Rectal smooth muscle tissue (tissue), 1 donor: ENCODE results near the gene PEX7.
"Not testable (repeated sequence)": the region's sequence is repeated elsewhere in the genome, so short reads cannot be mapped to it uniquely, and the experiment has no call there.

Experiments
- H3K27ac ChIP-seq: one replicate; pipeline ENCODE4 v1.7.0; 2013; ENCODE audit warnings: low read depth, low read length, inconsistent platforms
- H3K27me3 ChIP-seq: one replicate; pipeline ENCODE4 v1.7.0; 2013; ENCODE audit warnings: low read length; ENCODE audit not compliant: control insufficient read depth, insufficient read depth
- H3K36me3 ChIP-seq: one replicate; pipeline ENCODE4 v1.7.0; 2013; ENCODE audit warnings: low read length; ENCODE audit not compliant: control insufficient read depth, insufficient read depth
- H3K4me1 ChIP-seq: one replicate; pipeline ENCODE4 v1.7.0; 2013; ENCODE audit warnings: low read length; ENCODE audit not compliant: control insufficient read depth, insufficient read depth
- H3K4me3 ChIP-seq: one replicate; pipeline ENCODE4 v1.7.0; 2013; ENCODE audit warnings: low read length
- H3K9ac ChIP-seq: one replicate; pipeline ENCODE4 v1.7.0; 2013; ENCODE audit warnings: low read length

The PEX7 gene

DNA sequence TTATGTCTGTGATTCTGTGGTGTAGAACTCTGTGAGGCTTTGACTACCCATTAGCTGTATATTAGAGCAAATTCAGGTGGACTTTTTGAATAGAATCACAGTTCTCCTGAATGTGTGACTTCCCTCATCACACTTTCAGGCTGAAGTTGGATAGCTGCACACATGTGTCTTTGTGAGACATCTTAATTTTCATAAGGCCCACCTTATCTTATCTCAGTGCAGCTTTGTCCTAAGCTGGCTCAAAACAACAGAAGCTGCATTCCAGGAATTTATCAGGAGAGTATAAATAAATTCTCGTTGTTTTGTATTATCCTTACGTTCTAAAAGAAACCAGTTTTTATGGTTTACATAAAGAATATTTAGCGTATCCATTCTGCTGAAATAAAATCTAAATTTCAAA, 73.5 kb downstream of the PEX7 start:
- Histone ChIP-seq H3K27ac (no peak overlapping the region), H3K9ac (no peak overlapping the region), H3K36me3 (no peaks in the 10 kb centered on the region), H3K4me3 (no peak overlapping the region), H3K27me3 (no peaks in the 10 kb centered on the region), H3K4me1 (no peaks in the 10 kb centered on the region)

DNA sequence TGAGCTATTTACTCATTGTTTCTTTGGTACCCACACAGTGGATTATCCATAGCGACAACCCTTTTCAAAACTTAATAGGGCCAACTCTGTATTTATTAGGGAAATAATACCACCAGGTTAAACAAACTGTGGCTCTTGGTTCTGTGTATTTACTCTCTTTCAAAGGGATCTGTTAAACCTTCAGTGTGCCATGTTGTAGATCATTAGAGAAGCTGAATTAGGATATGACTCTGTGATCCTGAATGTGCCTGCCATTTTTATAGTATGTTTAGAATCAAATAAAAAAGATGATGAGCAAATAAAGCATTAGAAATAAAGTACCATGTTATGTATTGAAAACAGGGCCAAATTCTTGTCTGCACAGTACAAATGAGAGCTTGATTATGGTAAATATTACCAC, 74.7 kb downstream of the PEX7 start:
- H3K9ac ChIP-seq = no peak overlapping the region
- H3K4me1 ChIP-seq = no peaks in the 10 kb centered on the region
- no peaks in the 10 kb centered on the region for H3K36me3 ChIP-seq
- no peak overlapping the region for H3K27ac ChIP-seq
- no peak overlapping the region for H3K4me3 ChIP-seq
- H3K27me3 ChIP-seq = no peaks in the 10 kb centered on the region

DNA sequence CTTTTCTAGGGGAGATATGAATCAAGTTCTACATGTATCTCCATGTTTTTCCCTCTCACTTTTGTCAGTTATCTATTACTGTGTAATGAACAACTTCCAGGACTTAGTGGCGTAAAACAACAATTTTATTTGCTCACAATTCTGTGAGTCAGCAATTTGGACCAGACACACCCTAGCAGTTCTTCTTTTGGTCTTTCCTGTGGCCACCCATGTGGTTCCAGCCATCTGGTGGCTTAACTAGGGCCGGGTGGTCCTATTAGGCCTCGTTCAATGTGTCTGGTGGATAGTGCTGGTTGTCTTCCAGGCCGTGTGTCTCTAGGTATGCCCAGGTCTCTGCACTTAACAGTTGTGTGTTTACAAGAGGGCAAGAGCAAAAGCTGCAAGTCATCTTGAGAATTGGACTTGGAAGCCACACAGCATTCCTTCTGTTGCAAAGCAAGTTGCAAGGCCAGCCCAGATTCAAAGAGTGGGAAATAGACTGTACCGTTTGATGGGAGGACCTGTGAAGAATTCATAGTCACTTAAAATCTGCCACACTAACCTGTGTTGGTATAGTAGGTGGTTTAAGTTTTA, 78.9 kb downstream of the PEX7 start:
- Histone ChIP-seq H3K4me3 (no peak overlapping the region), H3K27me3 (no peaks in the 10 kb centered on the region), H3K9ac (no peak overlapping the region), H3K27ac (no peak overlapping the region), H3K4me1 (no peaks in the 10 kb centered on the region), H3K36me3 (peaks cover 3% of the 10 kb centered on the region)

DNA sequence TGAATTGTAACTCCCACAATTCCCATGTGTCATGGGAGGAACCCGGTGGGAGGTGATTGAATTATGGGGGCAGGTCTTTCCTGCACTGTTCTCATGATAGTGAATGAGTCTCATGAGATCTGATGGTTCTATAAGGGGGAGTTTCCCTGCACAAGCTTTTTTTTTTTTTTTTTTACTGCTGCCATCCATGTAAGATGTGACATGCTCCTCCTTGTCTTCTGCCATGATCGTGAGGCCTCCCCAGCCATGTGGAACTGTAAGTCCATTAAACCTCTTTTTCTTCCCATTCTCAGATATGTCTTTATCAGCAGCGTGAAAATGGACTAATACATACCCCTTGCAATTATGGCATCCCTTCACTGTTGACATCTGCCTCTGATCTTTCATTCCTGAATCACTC, 82.1 kb downstream of the PEX7 start:
- H3K36me3 ChIP-seq, H3K9ac ChIP-seq, H3K27me3 ChIP-seq, H3K27ac ChIP-seq, H3K4me1 ChIP-seq, H3K4me3 ChIP-seq: not testable (repeated sequence)

DNA sequence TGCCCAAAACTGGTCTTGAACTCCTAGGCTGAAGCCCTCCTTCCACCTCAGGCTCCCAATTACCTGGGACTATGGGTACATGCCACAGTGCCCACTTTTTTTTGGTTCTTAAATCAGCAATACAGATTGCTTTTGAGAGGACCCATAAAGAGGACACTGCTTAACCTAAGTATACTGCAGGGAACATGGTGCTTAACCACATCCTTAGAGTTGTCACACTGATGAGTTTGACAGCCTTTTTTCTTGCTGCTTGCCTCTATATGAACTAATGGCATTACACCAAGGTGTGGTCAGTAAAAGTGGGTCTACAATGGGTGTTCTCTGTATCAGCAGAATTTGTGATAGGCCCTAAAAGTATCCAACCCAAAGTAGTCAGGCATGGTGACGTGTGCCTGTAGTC, 92.6 kb downstream of the PEX7 start:
- no peaks in the 10 kb centered on the region for H3K27me3 ChIP-seq
- no peak overlapping the region for H3K4me3 ChIP-seq
- H3K27ac ChIP-seq = no peak overlapping the region
- no peak overlapping the region for H3K9ac ChIP-seq
- H3K36me3 ChIP-seq = peaks cover 5% of the 10 kb centered on the region
- no peaks in the 10 kb centered on the region for H3K4me1 ChIP-seq

DNA sequence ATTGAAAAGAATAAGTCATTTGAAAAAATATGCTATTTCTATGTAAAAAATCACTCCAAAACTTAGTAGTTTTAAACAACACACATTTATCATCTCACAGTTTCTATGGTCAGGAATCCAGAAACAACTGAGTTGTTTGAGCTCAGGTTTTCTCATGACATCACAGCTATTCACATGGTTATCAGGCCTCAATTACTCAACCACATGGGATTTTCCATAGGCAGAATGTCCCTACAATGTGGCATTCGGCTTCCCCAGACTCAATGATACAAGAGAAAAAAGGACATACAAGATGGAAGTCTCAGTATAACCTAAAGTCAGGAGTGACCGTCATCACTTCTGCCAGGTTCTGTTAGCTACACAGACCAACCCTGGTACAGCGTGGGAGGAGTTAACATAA, 96.3 kb downstream of the PEX7 start:
- Histone ChIP-seq H3K36me3 (peaks cover 5% of the 10 kb centered on the region), H3K27ac (no peak overlapping the region), H3K4me1 (peaks cover 8% of the 10 kb centered on the region), H3K9ac (no peak overlapping the region), H3K27me3 (peaks cover 10% of the 10 kb centered on the region), H3K4me3 (no peak overlapping the region)

DNA sequence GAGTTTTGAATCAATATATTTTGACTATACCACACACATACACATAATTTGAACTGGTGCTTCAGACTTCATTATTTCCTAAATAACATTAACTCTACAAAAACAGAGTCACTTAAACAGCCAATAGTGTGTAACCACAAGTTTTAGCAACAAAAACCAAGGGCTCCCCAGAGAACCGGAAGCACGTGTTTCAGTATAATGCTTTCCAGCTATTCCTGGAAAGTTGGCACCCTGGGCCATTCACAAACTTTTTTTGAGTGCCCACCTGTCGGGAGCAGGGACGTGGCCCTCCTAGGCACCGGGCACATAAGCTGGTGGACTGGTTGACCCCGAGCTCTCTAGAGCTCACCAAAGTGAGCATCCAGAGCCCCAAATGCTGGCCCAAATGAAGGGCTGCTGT, 97.8 kb downstream of the PEX7 start:
- Histone ChIP-seq H3K36me3 (peaks cover under 1% of the 10 kb centered on the region), H3K4me3 (peak overlapping the region; percentile 55), H3K4me1 (peaks cover 8% of the 10 kb centered on the region), H3K9ac (no peak overlapping the region), H3K27me3 (peaks cover 10% of the 10 kb centered on the region), H3K27ac (no peak overlapping the region)

DNA sequence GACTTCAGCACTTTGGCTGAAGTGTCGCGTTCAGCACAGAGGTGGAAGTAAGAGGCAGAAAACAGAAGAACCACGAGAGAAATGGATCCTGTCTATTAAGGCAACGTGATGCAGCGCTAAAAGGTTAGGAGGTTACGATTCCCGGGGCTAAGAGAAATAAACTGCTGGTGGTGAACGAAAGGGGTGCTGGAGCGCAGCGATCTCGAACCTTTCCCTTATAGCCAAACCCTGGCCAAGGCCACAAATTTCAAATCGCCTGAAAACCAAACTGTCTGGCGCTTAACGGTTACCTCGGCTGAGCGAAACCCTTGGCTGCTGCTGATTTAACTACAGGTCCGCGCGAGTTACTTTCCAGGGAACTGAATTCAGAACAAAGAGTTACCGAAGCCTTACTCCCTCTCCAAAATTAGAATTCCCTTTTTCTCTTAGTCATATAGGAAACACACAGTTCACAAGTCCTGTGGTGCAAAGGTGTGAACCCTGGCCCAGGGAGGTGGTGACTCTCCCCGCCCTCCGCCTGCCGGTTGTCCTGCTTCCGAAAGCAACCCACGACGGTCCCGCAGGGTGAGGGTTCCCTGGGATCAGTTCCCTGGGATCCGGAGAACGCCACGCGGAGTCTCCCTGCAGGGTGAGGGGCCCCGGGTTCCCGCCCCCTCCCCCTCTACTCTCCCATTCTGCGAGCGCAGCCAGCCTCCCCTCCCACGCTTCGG, 98.4 kb downstream of the PEX7 start:
- Histone ChIP-seq H3K9ac (peak overlapping the region; percentile 10), H3K4me1 (peaks cover 8% of the 10 kb centered on the region), H3K27me3 (peaks cover 10% of the 10 kb centered on the region), H3K27ac (no peak overlapping the region), H3K36me3 (no peaks in the 10 kb centered on the region), H3K4me3 (peak overlapping the region; percentile 55)

DNA sequence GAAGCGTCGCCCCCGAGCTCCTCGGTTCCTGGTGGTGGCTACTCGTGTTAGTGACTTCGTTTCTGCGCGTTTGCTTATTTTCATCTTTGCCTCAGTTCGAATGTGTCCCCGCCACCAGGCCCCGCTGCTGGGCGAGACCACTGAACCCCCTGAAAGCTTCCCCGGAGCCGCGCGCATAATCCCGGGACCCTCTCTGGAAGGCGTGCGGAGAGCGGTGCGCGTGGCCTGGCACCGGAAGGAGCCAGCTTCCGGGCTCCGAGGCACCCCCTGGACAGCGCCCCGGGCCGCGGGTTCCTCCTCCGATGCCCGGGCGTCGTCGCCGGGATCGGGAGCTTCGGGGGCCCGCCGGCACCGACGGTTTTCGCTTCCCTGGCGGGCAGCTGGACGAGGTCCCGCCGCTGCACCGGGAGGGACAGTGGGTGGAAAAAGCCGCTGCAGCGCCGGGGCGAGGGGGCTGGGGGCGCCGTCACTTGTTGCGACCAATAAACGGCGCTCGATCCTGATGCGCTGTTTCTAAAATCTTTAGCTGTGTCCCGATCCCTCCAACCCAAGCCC, 99.1 kb downstream of the PEX7 start:
- Histone ChIP-seq H3K27ac (no peak overlapping the region), H3K4me3 (peak overlapping the region; percentile 55), H3K27me3 (peaks cover 10% of the 10 kb centered on the region), H3K9ac (no peak overlapping the region), H3K36me3 (no peaks in the 10 kb centered on the region), H3K4me1 (peaks cover 8% of the 10 kb centered on the region)

DNA sequence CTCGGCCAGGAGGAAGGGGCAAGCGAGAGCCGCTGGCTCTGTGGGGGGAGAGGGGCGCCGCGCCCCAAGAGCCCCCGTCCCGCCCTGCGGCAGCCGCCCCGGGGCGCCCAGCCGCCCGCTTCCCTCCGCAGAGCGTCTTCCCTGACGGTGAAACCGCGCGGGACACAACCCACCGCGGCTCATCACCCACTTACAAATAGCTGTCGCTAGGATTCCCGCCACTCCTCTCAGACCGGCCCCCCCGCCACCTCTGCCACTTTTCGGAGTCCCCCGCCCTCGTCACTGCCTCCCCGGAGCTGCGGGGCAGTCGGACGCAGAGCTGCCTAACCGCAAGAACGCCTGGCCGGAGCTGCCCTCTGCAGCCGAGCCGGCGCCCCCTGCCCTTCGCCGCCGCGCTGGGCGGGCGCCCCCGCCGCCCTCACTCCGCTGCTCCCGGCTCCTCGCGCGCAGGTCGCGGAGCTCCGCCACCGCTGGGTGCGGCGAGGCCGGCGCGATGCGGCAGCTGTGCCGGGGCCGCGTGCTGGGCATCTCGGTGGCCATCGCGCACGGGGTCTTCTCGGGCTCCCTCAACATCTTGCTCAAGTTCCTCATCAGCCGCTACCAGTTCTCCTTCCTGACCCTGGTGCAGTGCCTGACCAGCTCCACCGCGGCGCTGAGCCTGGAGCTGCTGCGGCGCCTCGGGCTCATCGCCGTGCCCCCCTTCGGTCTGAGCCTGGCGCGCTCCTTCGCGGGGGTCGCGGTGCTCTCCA, 99.7 kb downstream of the PEX7 start, which contains the start of gene SLC35D3:
SLC35D3 (plus strand) TSS at position 366 of the 749 bp plus-strand sequence; CDS start at position 494, 128 bp downstream.
- Histone ChIP-seq H3K9ac (no peak within 1 kb of the TSS), H3K27ac (no peak within 1 kb of the TSS), H3K27me3 (peaks cover 10% of the 10 kb centered on the region), H3K4me3 (peak within 1 kb of the TSS; percentile 55), H3K4me1 (peaks cover 8% of the 10 kb centered on the region), H3K36me3 (no peaks in the 10 kb centered on the region)

DNA sequence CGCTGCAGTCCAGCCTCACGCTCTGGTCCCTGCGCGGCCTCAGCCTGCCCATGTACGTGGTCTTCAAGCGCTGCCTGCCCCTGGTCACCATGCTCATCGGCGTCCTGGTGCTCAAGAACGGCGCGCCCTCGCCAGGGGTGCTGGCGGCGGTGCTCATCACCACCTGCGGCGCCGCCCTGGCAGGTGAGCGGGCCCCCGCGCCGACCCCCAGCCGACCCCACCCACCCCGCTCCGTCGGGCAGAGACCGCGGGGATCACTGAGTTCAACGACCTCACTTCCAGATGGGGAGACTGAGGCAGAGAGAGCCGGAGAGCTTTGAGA, 100.3 kb downstream of the PEX7 start:
- Histone ChIP-seq H3K27me3 (peaks cover 10% of the 10 kb centered on the region), H3K27ac (no peak overlapping the region), H3K4me1 (peaks cover 8% of the 10 kb centered on the region), H3K4me3 (peak overlapping the region; percentile 55), H3K36me3 (no peaks in the 10 kb centered on the region), H3K9ac (no peak overlapping the region)

DNA sequence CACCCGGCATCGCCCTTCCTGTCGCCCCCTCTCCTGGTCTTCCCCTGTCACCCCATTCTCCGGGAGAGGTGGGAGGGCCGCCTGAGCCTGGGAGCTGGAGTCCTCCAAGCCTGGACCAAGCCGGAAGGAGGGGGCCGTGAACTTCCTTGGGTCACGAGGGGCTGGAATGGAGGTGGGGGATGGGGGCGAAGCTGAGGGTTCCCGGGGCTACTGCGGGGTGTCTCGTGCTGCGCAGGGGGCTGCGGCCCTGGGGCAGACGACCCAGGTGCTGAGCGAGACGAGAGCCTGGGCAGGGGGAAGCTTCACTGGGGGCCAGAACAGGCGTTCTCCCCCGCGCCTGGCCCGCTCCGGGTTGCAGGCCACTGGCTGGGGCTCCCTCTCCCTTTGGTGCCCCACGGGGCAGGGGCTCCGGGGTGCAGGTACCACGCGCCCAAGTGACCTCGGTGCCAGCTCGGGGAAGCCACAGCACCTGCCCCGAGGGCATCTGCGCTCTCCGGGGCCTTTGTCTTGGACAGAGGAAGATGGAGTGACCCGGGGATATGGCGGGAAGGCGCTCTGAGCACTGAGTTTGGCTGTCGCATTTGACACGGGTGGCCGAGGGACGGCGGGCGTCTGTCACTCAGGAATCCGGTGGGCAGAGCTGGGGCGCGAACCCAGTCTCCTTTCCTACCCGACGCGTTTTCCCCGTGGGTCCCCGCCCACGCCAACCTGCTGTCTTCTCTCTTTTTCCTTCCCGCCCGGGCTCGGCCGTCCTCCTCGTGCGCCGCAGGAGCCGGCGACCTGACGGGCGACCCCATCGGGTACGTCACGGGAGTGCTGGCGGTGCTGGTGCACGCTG, 100.9 kb downstream of the PEX7 start:
- no peaks in the 10 kb centered on the region for H3K36me3 ChIP-seq
- H3K4me1 ChIP-seq = peaks cover 8% of the 10 kb centered on the region
- H3K9ac ChIP-seq = no peak overlapping the region
- H3K27me3 ChIP-seq = peaks cover 10% of the 10 kb centered on the region
- H3K27ac ChIP-seq = no peak overlapping the region
- no peak overlapping the region for H3K4me3 ChIP-seq
